Esophagus muscularis mucosa (tissue), 3 donors: ENCODE measurements around the gene NTN1.

Source experiments
- POLR2AphosphoS5 ChIP-seq, 2 donors: sonication (generic); formaldehyde crosslinking; IDR thresholded peaks; one replicate each; pipeline ENCODE4 v1.6.1; 2017; ENCODE audit warnings: antibody characterized with exemption in 2 of 2
- TF ChIP-seq, protein P1 (sequence below), 3 experiments: fragments of 200-600 bp in 2 of 3; fragments of 450-650 bp in 1 of 3; sonication (generic) in 2 of 3; IDR thresholded peaks; one replicate each; pipeline ENCODE4 v1.5.1; 2017 to 2019; ENCODE audit warnings: antibody characterized with exemption in 3 of 3, mild to moderate bottlenecking in 2 of 3, moderate library complexity in 1 of 3

GRCh38 chr17:9095390-9095789, 74.1 kb downstream of the NTN1 start:
- TF ChIP-seq, protein P1, sequence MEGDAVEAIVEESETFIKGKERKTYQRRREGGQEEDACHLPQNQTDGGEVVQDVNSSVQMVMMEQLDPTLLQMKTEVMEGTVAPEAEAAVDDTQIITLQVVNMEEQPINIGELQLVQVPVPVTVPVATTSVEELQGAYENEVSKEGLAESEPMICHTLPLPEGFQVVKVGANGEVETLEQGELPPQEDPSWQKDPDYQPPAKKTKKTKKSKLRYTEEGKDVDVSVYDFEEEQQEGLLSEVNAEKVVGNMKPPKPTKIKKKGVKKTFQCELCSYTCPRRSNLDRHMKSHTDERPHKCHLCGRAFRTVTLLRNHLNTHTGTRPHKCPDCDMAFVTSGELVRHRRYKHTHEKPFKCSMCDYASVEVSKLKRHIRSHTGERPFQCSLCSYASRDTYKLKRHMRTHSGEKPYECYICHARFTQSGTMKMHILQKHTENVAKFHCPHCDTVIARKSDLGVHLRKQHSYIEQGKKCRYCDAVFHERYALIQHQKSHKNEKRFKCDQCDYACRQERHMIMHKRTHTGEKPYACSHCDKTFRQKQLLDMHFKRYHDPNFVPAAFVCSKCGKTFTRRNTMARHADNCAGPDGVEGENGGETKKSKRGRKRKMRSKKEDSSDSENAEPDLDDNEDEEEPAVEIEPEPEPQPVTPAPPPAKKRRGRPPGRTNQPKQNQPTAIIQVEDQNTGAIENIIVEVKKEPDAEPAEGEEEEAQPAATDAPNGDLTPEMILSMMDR (IDR thresholded peaks at IDR 0.05) = no peak
- TF ChIP-seq POLR2AphosphoS5 (IDR thresholded peaks at IDR 0.05) = peak in 1 of 2 donors; percentile 37
